Prostate gland (tissue), 2 donors: Measurements from ENCODE around the gene GPAM.

Experiments used
- CTCF ChIP-seq, 4 experiments: fragments of 200-600 bp in 2 of 4; fragments of 450-650 bp in 2 of 4; sonication (generic) in 2 of 4; IDR thresholded peaks; 1 replicate in 3 of 4; 2 replicates in 1 of 4; pipeline ENCODE4 v1.5.1; 2016 to 2019; ENCODE audit warnings: antibody characterized with exemption in 4 of 4, mild to moderate bottlenecking in 2 of 4, moderate library complexity in 2 of 4
- POLR2A ChIP-seq: fragments of 450-650 bp; IDR thresholded peaks from one replicate; pipeline ENCODE4 v1.6.1; 2016; ENCODE audit warnings: antibody characterized with exemption, mild to moderate bottlenecking

DNA sequence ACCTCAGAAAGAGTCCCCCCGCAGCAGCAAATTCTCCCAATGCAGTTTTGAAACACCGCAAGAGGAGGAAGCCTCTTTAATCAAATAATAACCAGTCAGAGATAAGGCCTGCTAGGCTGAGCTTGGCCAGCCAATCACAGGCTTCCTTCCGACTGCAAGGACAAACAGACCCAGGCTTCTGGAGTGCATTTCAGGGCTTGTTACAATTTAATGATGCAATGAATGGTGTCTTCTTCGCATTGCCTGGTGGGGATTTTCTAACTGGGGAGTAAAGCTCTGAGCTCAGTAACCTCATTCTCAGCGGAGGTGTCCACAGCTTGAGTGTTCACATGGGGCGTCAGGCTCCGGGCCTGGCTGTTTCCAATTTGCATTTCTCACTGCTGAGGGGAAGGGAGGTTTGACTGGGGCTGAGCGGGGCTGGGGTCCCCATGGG, 31.8 kb upstream of the GPAM start:
- TF ChIP-seq CTCF (IDR thresholded peaks at IDR 0.05) (no peak), POLR2A (no peak)
